AG04450 (cell line): ENCODE results near the gene AGK. TPM values are rescaled to one million over a fixed set of nuclear protein-coding genes. Genes with fewer than 3 reads are reported as not detected.

Experiments used
- CTCF ChIA-PET: fragments of 300-600, 350-600 bp; formaldehyde crosslinking; extraction: SDS; loops from one replicate; lab custom pipeline; 2022; ENCODE audit warnings: antibody characterized with exemption, inconsistent platforms; lab: Charles Lee
- POLR2A ChIA-PET: fragments of 350-600 bp; formaldehyde crosslinking; extraction: SDS; loops from one replicate; lab custom pipeline; 2021; ENCODE audit warnings: antibody characterized with exemption, inconsistent platforms; lab: Yijun Ruan, JAX
- DNase-seq: peaks from one replicate; pipeline ENCODE4 v3.0.0-alpha.2; 2011; ENCODE audit warnings: low read depth, low spot score
- H3K27ac ChIP-seq: one replicate; pipeline ENCODE4 v1.5.1; 2012; ENCODE audit warnings: low read depth, low read length, control low read depth
- H3K27me3 ChIP-seq: one replicate; pipeline ENCODE4 v1.6.0; 2012; ENCODE audit warnings: low read length; ENCODE audit not compliant: control insufficient read depth, insufficient read depth
- H3K4me3 ChIP-seq: 2 replicates; pipeline ENCODE4 v1.5.1; 2011; ENCODE audit warnings: mild to moderate bottlenecking, low read depth, low read length, control low read depth
- H3K9me3 ChIP-seq: 2 replicates; pipeline ENCODE4 v1.5.1; 2012; ENCODE audit warnings: low read length; ENCODE audit not compliant: control insufficient read depth, insufficient read depth
- polyA plus RNA-seq: library from polyadenylated mRNA; depleted of rRNA; stranded (reverse); fragments of >200 nt; gene quantifications from 2 replicates; pipeline ENCODE4 v1.2.3, GENCODE V29; 2011
- TF ChIP-seq, protein P1 (sequence below): IDR thresholded peaks from 2 replicates; pipeline ENCODE4 v1.5.1; 2011; ENCODE audit warnings: low read depth, low read length, control low read depth, inconsistent platforms

The AGK gene
- polyA plus RNA-seq, 1 experiment, result 42.5 TPM

DNA sequence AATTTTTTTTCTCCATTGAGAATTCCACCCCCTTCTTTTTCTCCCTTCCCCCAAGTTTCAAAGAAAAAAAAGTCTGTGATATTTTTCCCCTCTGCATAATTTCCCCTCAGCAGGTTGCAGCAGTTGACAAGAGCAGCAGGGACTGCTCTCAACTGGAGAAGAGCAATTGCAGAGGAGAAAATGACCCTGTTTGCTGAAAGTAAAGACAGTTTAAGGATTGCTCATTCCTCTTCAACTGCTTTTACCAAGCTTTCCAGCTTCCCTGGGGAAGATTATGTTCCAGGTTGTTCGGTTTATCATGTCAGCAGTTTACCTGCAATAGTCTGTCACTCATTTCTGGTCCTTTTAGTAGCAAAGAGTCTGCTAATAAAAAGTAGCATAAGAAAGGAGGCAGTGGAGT, 16.2 kb downstream of the AGK start:
- Histone ChIP-seq H3K27me3 (no peaks in the 10 kb centered on the region), H3K4me3 (no peak overlapping the region), H3K9me3 (no peaks in the 10 kb centered on the region), H3K27ac (no peak overlapping the region)
- CTCF ChIA-PET, result interaction anchor here (1.0 kb wide), 1 partner anchor 34 kb away, joined by 4 read pairs; no protein-coding TSS in a partner anchor
- DNase-seq, result no peak
- POLR2A ChIA-PET, result no interaction called here
- TF ChIP-seq, protein P1, sequence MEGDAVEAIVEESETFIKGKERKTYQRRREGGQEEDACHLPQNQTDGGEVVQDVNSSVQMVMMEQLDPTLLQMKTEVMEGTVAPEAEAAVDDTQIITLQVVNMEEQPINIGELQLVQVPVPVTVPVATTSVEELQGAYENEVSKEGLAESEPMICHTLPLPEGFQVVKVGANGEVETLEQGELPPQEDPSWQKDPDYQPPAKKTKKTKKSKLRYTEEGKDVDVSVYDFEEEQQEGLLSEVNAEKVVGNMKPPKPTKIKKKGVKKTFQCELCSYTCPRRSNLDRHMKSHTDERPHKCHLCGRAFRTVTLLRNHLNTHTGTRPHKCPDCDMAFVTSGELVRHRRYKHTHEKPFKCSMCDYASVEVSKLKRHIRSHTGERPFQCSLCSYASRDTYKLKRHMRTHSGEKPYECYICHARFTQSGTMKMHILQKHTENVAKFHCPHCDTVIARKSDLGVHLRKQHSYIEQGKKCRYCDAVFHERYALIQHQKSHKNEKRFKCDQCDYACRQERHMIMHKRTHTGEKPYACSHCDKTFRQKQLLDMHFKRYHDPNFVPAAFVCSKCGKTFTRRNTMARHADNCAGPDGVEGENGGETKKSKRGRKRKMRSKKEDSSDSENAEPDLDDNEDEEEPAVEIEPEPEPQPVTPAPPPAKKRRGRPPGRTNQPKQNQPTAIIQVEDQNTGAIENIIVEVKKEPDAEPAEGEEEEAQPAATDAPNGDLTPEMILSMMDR, result no peak

DNA sequence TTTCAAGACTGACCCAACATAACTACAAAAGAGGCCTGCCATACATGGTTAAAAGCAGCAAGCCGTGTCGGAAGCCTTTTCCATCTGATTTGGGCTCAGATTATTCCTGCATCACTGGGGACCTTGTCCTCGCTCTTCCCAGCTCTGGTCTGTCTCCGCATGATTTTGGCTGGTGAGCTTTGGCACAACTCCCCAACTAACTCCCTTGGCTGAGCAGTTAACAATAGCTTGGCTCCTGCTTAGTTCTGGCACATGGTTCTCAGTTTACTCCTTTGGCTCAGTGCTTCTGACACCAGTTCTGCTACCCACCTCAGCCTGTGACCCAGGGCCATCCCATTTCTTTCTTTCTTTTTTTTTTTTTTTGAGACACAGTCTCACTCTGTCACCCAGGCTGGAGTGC, 17.0 kb downstream of the AGK start:
- no peaks in the 10 kb centered on the region for H3K9me3 ChIP-seq
- ChIA-PET POLR2A (no interaction called here), CTCF (interaction anchor here (1.5 kb wide), 1 partner anchor 35 kb away, joined by 4 read pairs; no protein-coding TSS in a partner anchor)
- H3K27me3 ChIP-seq, result no peaks in the 10 kb centered on the region
- TF ChIP-seq, protein P1, result no peak
- H3K27ac ChIP-seq, result no peak overlapping the region
- no peak overlapping the region for H3K4me3 ChIP-seq
- DNase-seq, result no peak

DNA sequence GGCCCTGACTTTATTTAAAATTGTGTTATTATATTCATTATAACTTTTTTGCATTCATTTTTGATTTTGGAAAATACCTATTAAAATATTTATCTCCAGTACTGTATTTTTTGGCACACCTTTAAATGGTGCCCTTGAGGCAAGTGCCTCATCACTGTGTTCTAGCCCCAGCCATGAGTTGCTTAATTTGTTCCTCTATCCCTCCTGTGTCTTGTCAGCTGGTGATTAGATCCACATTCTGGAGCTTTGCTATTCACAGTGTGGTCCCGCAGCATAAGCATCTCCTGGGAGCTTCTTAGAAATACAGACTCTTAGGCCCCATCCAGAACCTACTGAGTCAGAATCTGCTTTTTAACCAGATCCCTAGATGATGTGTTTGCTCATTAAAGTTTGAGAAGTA, 19.8 kb downstream of the AGK start:
- TF ChIP-seq, protein P1, result no peak
- POLR2A ChIA-PET, result interaction anchor here (0.6 kb wide), 1 partner anchor 10 kb away, joined by 6 read pairs; no protein-coding TSS in a partner anchor
- H3K9me3 ChIP-seq, result peaks cover under 1% of the 10 kb centered on the region; the same call in 1 of the 2 replicates
- CTCF ChIA-PET, result interaction anchor here (1.2 to 1.3 kb wide), 2 partner anchors 37 to 79 kb away, joined by 3 to 6 read pairs; no protein-coding TSS in a partner anchor
- no peaks in the 10 kb centered on the region for H3K27me3 ChIP-seq
- DNase-seq, result no peak
- no peak overlapping the region for H3K4me3 ChIP-seq
- no peak overlapping the region for H3K27ac ChIP-seq

DNA sequence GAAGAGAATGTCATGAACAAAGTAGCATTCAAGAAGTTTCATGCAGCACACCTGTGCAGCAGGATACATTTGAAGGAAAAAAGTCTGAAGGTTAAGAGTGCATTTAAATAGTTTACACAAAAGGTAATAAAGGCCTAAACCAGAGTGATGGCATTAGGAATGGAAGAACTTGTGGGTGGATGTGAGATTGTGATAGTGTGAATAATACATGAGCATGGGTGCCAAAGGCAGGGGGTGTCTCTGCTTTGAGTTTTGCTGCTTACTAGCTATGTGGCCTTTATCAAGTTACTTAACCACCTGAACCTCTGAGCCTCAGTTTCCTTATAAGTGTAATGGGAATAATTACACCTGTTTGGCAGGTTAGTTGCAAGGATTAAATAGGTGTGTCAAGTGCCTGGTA, 21.0 kb downstream of the AGK start:
- CTCF ChIA-PET, result interaction anchor here (1.6 kb wide), 1 partner anchor 39 kb away, joined by 5 read pairs; no protein-coding TSS in a partner anchor
- peaks cover 7% of the 10 kb centered on the region; the same call in 1 of the 2 replicates for H3K9me3 ChIP-seq
- H3K27me3 ChIP-seq, result no peaks in the 10 kb centered on the region
- H3K27ac ChIP-seq, result no peak overlapping the region
- POLR2A ChIA-PET, result no interaction called here
- no peak for DNase-seq
- TF ChIP-seq, protein P1, result no peak
- no peak overlapping the region for H3K4me3 ChIP-seq

DNA sequence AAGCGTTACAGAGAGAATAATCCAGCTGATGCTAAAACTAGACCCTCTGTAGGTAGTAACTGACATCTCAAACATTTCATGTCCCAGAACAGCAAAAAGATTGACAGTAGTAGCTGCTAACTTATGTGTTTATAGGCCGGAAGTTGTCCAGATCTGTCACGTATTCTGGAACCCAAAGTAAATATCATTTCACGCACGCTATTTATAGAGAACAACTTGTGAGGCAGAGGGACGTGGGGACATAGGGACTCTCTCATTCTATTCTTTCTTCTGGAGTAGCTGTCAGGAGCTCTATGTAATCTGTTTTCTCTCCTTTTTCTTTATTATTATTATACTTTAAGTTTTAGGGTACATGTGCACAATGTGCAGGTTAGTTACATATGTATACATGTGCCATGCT, 22.3 kb downstream of the AGK start:
- Histone ChIP-seq H3K4me3 (no peak overlapping the region), H3K27me3 (no peaks in the 10 kb centered on the region), H3K9me3 (peaks cover 11% of the 10 kb centered on the region; the same call in 1 of the 2 replicates), H3K27ac (no peak overlapping the region)
- ChIA-PET CTCF (interaction anchor here (1.6 to 2.7 kb wide), 2 partner anchors 40 kb away, joined by 5 to 13 read pairs; no protein-coding TSS in a partner anchor), POLR2A (no interaction called here)
- DNase-seq, result no peak
- TF ChIP-seq, protein P1, result no peak
